ENCODE results near the gene CAND2.
"Not testable (repeated sequence)": the region's sequence is repeated elsewhere in the genome, so short reads cannot be mapped to it uniquely, and the experiment has no call there.

Gene CAND2

GRCh38 chr3:12771236-12771635, 25.2 kb upstream of the CAND2 start:
- H3K4me3 ChIP-seq (ENCODE audit: insufficient read depth, low read depth, low read length, poor library complexity, severe bottlenecking), result no peak overlapping the region
- H3K27ac ChIP-seq (ENCODE audit: insufficient read depth, low read length, poor library complexity, severe bottlenecking), result no peak overlapping the region
- H3K27me3 ChIP-seq (replicated peaks; ENCODE audit: control insufficient read depth, insufficient read depth, low read length, poor library complexity, severe bottlenecking), result no peaks in the 10 kb centered on the region
- no peaks in the 10 kb centered on the region for H3K4me1 ChIP-seq (ENCODE audit: control insufficient read depth, insufficient read depth, low read length, poor library complexity, severe bottlenecking)
- no peaks in the 10 kb centered on the region for H3K36me3 ChIP-seq (ENCODE audit: control insufficient read depth, insufficient read depth, low read length)
- DNase-seq, result no peak
- no peaks in the 10 kb centered on the region for H3K9me3 ChIP-seq (ENCODE audit: control insufficient read depth, low read length)

GRCh38 chr3:12772462-12772861, 24.0 kb upstream of the CAND2 start:
- no peak for DNase-seq
- H3K27ac ChIP-seq (ENCODE audit: insufficient read depth, low read length, poor library complexity, severe bottlenecking), result no peak overlapping the region
- H3K4me3 ChIP-seq (ENCODE audit: insufficient read depth, low read depth, low read length, poor library complexity, severe bottlenecking), result no peak overlapping the region
- no peaks in the 10 kb centered on the region for H3K4me1 ChIP-seq (ENCODE audit: control insufficient read depth, insufficient read depth, low read length, poor library complexity, severe bottlenecking)
- H3K27me3 ChIP-seq (replicated peaks; ENCODE audit: control insufficient read depth, insufficient read depth, low read length, poor library complexity, severe bottlenecking), result no peaks in the 10 kb centered on the region
- no peaks in the 10 kb centered on the region for H3K9me3 ChIP-seq (ENCODE audit: control insufficient read depth, low read length)
- H3K36me3 ChIP-seq (ENCODE audit: control insufficient read depth, insufficient read depth, low read length), result no peaks in the 10 kb centered on the region

- H3K36me3 ChIP-seq (ENCODE audit: control insufficient read depth, insufficient read depth, low read length), result no peaks in the 10 kb centered on the region
- H3K4me3 ChIP-seq (ENCODE audit: insufficient read depth, low read depth, low read length, poor library complexity, severe bottlenecking), result no peak overlapping the region
- no peaks in the 10 kb centered on the region for H3K9me3 ChIP-seq (ENCODE audit: control insufficient read depth, low read length)
- no peaks in the 10 kb centered on the region for H3K4me1 ChIP-seq (ENCODE audit: control insufficient read depth, insufficient read depth, low read length, poor library complexity, severe bottlenecking)
- no peak overlapping the region for H3K27ac ChIP-seq (ENCODE audit: insufficient read depth, low read length, poor library complexity, severe bottlenecking)
- no peaks in the 10 kb centered on the region for H3K27me3 ChIP-seq (replicated peaks; ENCODE audit: control insufficient read depth, insufficient read depth, low read length, poor library complexity, severe bottlenecking)
- DNase-seq, result no peak
These were observed 23.3 kb upstream of the CAND2 start for GRCh38 chr3:12773030-12773709.

- no peak for DNase-seq
- no peak overlapping the region for H3K4me3 ChIP-seq (ENCODE audit: insufficient read depth, low read depth, low read length, poor library complexity, severe bottlenecking)
- no peaks in the 10 kb centered on the region for H3K27me3 ChIP-seq (replicated peaks; ENCODE audit: control insufficient read depth, insufficient read depth, low read length, poor library complexity, severe bottlenecking)
- no peaks in the 10 kb centered on the region for H3K4me1 ChIP-seq (ENCODE audit: control insufficient read depth, insufficient read depth, low read length, poor library complexity, severe bottlenecking)
- no peaks in the 10 kb centered on the region for H3K36me3 ChIP-seq (ENCODE audit: control insufficient read depth, insufficient read depth, low read length)
- H3K9me3 ChIP-seq (ENCODE audit: control insufficient read depth, low read length), result no peaks in the 10 kb centered on the region
- no peak overlapping the region for H3K27ac ChIP-seq (ENCODE audit: insufficient read depth, low read length, poor library complexity, severe bottlenecking)
These were observed 22.8 kb upstream of the CAND2 start for GRCh38 chr3:12773710-12774086.

- no peaks in the 10 kb centered on the region for H3K36me3 ChIP-seq (ENCODE audit: control insufficient read depth, insufficient read depth, low read length)
These were observed 21.9 kb upstream of the CAND2 start for GRCh38 chr3:12774619-12775018.

GRCh38 chr3:12775226-12775625, 21.3 kb upstream of the CAND2 start:
- Histone ChIP-seq H3K36me3 (ENCODE audit: control insufficient read depth, insufficient read depth, low read length) (no peaks in the 10 kb centered on the region), H3K27ac (ENCODE audit: insufficient read depth, low read length, poor library complexity, severe bottlenecking) (no peak overlapping the region), H3K27me3 (replicated peaks; ENCODE audit: control insufficient read depth, insufficient read depth, low read length, poor library complexity, severe bottlenecking) (no peaks in the 10 kb centered on the region), H3K9me3 (ENCODE audit: control insufficient read depth, low read length) (no peaks in the 10 kb centered on the region), H3K4me3 (ENCODE audit: insufficient read depth, low read depth, low read length, poor library complexity, severe bottlenecking) (no peak overlapping the region), H3K4me1 (ENCODE audit: control insufficient read depth, insufficient read depth, low read length, poor library complexity, severe bottlenecking) (no peaks in the 10 kb centered on the region)
- DNase-seq, result no peak

More at GRCh38 chr3:12774619-12775018, 21.9 kb upstream of the CAND2 start:
- H3K27ac ChIP-seq (ENCODE audit: insufficient read depth, low read length, poor library complexity, severe bottlenecking), result no peak overlapping the region
- no peaks in the 10 kb centered on the region for H3K9me3 ChIP-seq (ENCODE audit: control insufficient read depth, low read length)
- H3K4me3 ChIP-seq (ENCODE audit: insufficient read depth, low read depth, low read length, poor library complexity, severe bottlenecking), result no peak overlapping the region
- no peaks in the 10 kb centered on the region for H3K4me1 ChIP-seq (ENCODE audit: control insufficient read depth, insufficient read depth, low read length, poor library complexity, severe bottlenecking)
- no peaks in the 10 kb centered on the region for H3K27me3 ChIP-seq (replicated peaks; ENCODE audit: control insufficient read depth, insufficient read depth, low read length, poor library complexity, severe bottlenecking)
- DNase-seq, result no peak

- H3K4me3 ChIP-seq (ENCODE audit: insufficient read depth, low read depth, low read length, poor library complexity, severe bottlenecking); H3K9me3 ChIP-seq (ENCODE audit: control insufficient read depth, low read length); H3K27ac ChIP-seq (ENCODE audit: insufficient read depth, low read length, poor library complexity, severe bottlenecking); H3K27me3 ChIP-seq (replicated peaks; ENCODE audit: control insufficient read depth, insufficient read depth, low read length, poor library complexity, severe bottlenecking); DNase-seq; H3K36me3 ChIP-seq (ENCODE audit: control insufficient read depth, insufficient read depth, low read length); H3K4me1 ChIP-seq (ENCODE audit: control insufficient read depth, insufficient read depth, low read length, poor library complexity, severe bottlenecking): not testable (repeated sequence)
These were observed 20.5 kb upstream of the CAND2 start for GRCh38 chr3:12775970-12776369.

GRCh38 chr3:12777171-12777570, 19.3 kb upstream of the CAND2 start:
- no peak for DNase-seq
- no peak overlapping the region for H3K27ac ChIP-seq (ENCODE audit: insufficient read depth, low read length, poor library complexity, severe bottlenecking)
- H3K4me1 ChIP-seq (ENCODE audit: control insufficient read depth, insufficient read depth, low read length, poor library complexity, severe bottlenecking), result no peaks in the 10 kb centered on the region
- H3K36me3 ChIP-seq (ENCODE audit: control insufficient read depth, insufficient read depth, low read length), result no peaks in the 10 kb centered on the region
- H3K27me3 ChIP-seq (replicated peaks; ENCODE audit: control insufficient read depth, insufficient read depth, low read length, poor library complexity, severe bottlenecking), result no peaks in the 10 kb centered on the region
- H3K9me3 ChIP-seq (ENCODE audit: control insufficient read depth, low read length), result no peaks in the 10 kb centered on the region
- no peak overlapping the region for H3K4me3 ChIP-seq (ENCODE audit: insufficient read depth, low read depth, low read length, poor library complexity, severe bottlenecking)

GRCh38 chr3:12780751-12781150, 15.7 kb upstream of the CAND2 start:
- Histone ChIP-seq H3K9me3 (ENCODE audit: control insufficient read depth, low read length) (no peaks in the 10 kb centered on the region), H3K27me3 (replicated peaks; ENCODE audit: control insufficient read depth, insufficient read depth, low read length, poor library complexity, severe bottlenecking) (no peaks in the 10 kb centered on the region), H3K4me3 (ENCODE audit: insufficient read depth, low read depth, low read length, poor library complexity, severe bottlenecking) (no peak overlapping the region), H3K36me3 (ENCODE audit: control insufficient read depth, insufficient read depth, low read length) (no peaks in the 10 kb centered on the region), H3K4me1 (ENCODE audit: control insufficient read depth, insufficient read depth, low read length, poor library complexity, severe bottlenecking) (no peaks in the 10 kb centered on the region), H3K27ac (ENCODE audit: insufficient read depth, low read length, poor library complexity, severe bottlenecking) (no peak overlapping the region)
- no peak for DNase-seq

- H3K4me1 ChIP-seq (ENCODE audit: control insufficient read depth, insufficient read depth, low read length, poor library complexity, severe bottlenecking), result no peaks in the 10 kb centered on the region
- no peak overlapping the region for H3K4me3 ChIP-seq (ENCODE audit: insufficient read depth, low read depth, low read length, poor library complexity, severe bottlenecking)
- H3K36me3 ChIP-seq (ENCODE audit: control insufficient read depth, insufficient read depth, low read length), result no peaks in the 10 kb centered on the region
- no peaks in the 10 kb centered on the region for H3K27me3 ChIP-seq (replicated peaks; ENCODE audit: control insufficient read depth, insufficient read depth, low read length, poor library complexity, severe bottlenecking)
- no peak overlapping the region for H3K27ac ChIP-seq (ENCODE audit: insufficient read depth, low read length, poor library complexity, severe bottlenecking)
- H3K9me3 ChIP-seq (ENCODE audit: control insufficient read depth, low read length), result no peaks in the 10 kb centered on the region
- DNase-seq, result no peak
These were observed 14.2 kb upstream of the CAND2 start for GRCh38 chr3:12782172-12782815.
